Gastroesophageal sphincter (tissue), 4 donors: ENCODE measurements around the gene TNFAIP8L3. TPM values are rescaled to one million over a fixed set of nuclear protein-coding genes. Genes with fewer than 3 reads are reported as not detected.
"Not testable (repeated sequence)": the region's sequence is repeated elsewhere in the genome, so short reads cannot be mapped to it uniquely, and the experiment has no call there.

Source experiments
- ATAC-seq: fragments of 150-250 bp; one replicate; pipeline ENCODE4 v1.9.1; 2016; ENCODE audit warnings: mild to moderate bottlenecking, moderate library complexity
- H3K27ac ChIP-seq, 4 donors: fragments of 200-600 bp; sonication (generic) in 3 of 4; 1 replicate in 3 of 4; 2 replicates in 1 of 4; pipeline ENCODE4 v1.5.1; 2016 to 2019
- H3K27me3 ChIP-seq: fragments of 200-600 bp; sonication (generic); one replicate; pipeline ENCODE4 v1.5.1; 2019
- H3K36me3 ChIP-seq, 2 donors: fragments of 200-600 bp; sonication (generic); one replicate each; pipeline ENCODE4 v1.5.1; 2019; ENCODE audit warnings: control low read depth in 1 of 2
- H3K4me1 ChIP-seq, 3 donors: fragments of 200-600 bp; sonication (generic); 1 replicate in 2 of 3; 2 replicates in 1 of 3; pipeline ENCODE4 v1.5.1; 2016 to 2019; ENCODE audit warnings: control low read depth in 2 of 3
- H3K4me3 ChIP-seq, 2 donors: fragments of 200-600 bp; sonication (generic); one replicate each; pipeline ENCODE4 v1.5.1; 2019; ENCODE audit warnings: mild to moderate bottlenecking in 1 of 2, moderate library complexity in 1 of 2
- H3K9me3 ChIP-seq, 3 donors: fragments of 200-600 bp; sonication (generic); one replicate each; pipeline ENCODE4 v1.5.1; 2017 to 2019; ENCODE audit warnings: control low read depth in 2 of 3
- CTCF ChIP-seq, 4 experiments: fragments of 200-600 bp in 2 of 4; fragments of 450-650 bp in 2 of 4; sonication (generic) in 1 of 4; IDR thresholded peaks; one replicate each; pipeline ENCODE4 v1.5.1; 2017 to 2019; ENCODE audit warnings: antibody characterized with exemption in 4 of 4, mild to moderate bottlenecking in 2 of 4, moderate library complexity in 2 of 4
- EP300 ChIP-seq: sonication (generic); formaldehyde crosslinking; IDR thresholded peaks from one replicate; pipeline ENCODE4 v1.6.1; 2017; ENCODE audit warnings: antibody characterized with exemption, mild to moderate bottlenecking
- POLR2A ChIP-seq, 2 donors: fragments of 450-650 bp; IDR thresholded peaks; one replicate each; pipeline ENCODE4 v1.6.1; 2017; ENCODE audit warnings: antibody characterized with exemption in 2 of 2, mild to moderate bottlenecking in 2 of 2, moderate library complexity in 1 of 2
- POLR2AphosphoS5 ChIP-seq: sonication (generic); formaldehyde crosslinking; IDR thresholded peaks from one replicate; pipeline ENCODE4 v1.6.1; 2017; ENCODE audit warnings: antibody characterized with exemption
- WGBS, 2 donors: methylation state at CpG; one replicate each; pipeline ENCODE4 v1.1.5; 2018; ENCODE audit warnings: low coverage in 1 of 2; 5-methylcytosine and 5-hydroxymethylcytosine counted together
- total RNA-seq, 4 donors: library from RNA; depleted of rRNA; stranded (reverse); fragments of >200 nt; gene quantifications; one replicate each; pipeline ENCODE4 v1.1.0, GENCODE V29; 2016

TNFAIP8L3 gene
- total RNA-seq, 4 donors from 2014 or later = 17.1 to 31.7 (median 23.9) TPM

DNA sequence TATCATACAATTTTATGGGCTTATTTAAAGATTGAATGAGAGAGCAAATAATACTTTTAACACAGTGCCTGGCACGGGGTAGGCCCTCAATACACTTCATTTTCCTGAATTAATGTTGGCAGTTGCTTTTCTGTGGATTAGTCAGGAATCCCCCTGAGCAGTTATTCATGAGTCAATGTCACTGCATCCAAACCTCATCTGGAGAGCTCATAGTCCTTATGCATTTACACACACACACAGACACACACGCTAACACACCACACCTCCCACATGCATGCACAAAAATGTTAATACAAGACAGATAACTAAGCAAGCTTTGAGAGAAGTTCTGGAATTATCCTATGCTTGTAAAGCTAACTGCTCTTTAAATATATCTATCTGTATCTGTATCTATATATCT lies 34.0 kb upstream of the TNFAIP8L3 start:
- Histone ChIP-seq H3K4me3 (no peak overlapping the region), H3K9me3 (no peaks in the 10 kb centered on the region), H3K27me3 (no peaks in the 10 kb centered on the region), H3K4me1 (peaks cover 8 to 19% (median 12%) of the 10 kb centered on the region in 3 donors), H3K36me3 (no peaks in the 10 kb centered on the region), H3K27ac (no peak overlapping the region)
- no peak for ATAC-seq
- TF ChIP-seq CTCF (IDR thresholded peaks at IDR 0.05) = no peak
- 86 to 95% methylated on average over 2 of the region's 2 CpGs for WGBS, 2 donors

DNA sequence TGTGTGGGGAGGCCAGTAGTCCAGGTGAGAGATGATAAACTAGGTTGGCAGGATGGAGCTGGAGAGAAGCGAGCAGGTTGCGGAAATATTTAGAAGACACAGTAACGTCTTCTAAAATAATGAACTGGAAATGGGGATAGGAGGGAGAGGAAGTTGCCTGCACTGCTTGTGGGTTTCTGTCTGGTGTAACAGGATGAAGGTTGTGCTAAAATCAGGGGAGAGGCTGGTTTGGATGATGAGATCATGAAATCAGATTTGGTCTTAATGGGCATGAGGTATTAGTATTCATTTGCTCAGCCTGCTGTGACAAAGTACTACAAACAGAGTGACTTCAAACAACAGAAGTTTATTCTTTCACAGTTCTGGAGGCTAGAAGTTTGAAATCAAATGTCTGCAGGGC lies 32.1 kb upstream of the TNFAIP8L3 start:
- H3K4me1 ChIP-seq = peaks cover 0 to 4% (median 0%) of the 10 kb centered on the region in 3 donors
- no peaks in the 10 kb centered on the region for H3K27me3 ChIP-seq
- H3K36me3 ChIP-seq = no peaks in the 10 kb centered on the region
- TF ChIP-seq POLR2AphosphoS5 = no peak
- no peak for TF ChIP-seq EP300
- no peak for TF ChIP-seq CTCF (IDR thresholded peaks at IDR 0.05)
- TF ChIP-seq POLR2A (IDR thresholded peaks at IDR 0.05) = no peak
- no peak overlapping the region for H3K27ac ChIP-seq
- H3K4me3 ChIP-seq = no peak overlapping the region
- ATAC-seq = no peak
- H3K9me3 ChIP-seq = no peaks in the 10 kb centered on the region
- 89 to 95% methylated on average over 3 of the region's 3 CpGs for WGBS, 2 donors

- not testable (repeated sequence) for H3K4me3 ChIP-seq, H3K36me3 ChIP-seq, H3K27ac ChIP-seq, H3K27me3 ChIP-seq, ATAC-seq, H3K9me3 ChIP-seq
- H3K4me1 ChIP-seq = peaks cover 0 to 16% (median 0%) of the 10 kb centered on the region in 3 donors
These were observed 28.3 kb upstream of the TNFAIP8L3 start for GRCh38 chr15:51123002-51123401.

- Histone ChIP-seq H3K27ac (peak overlapping the region in 1 of 4 donors; percentile 24), H3K9me3 (no peaks in the 10 kb centered on the region), H3K4me1 (peaks cover 0 to 16% (median 0%) of the 10 kb centered on the region in 3 donors), H3K36me3 (no peaks in the 10 kb centered on the region), H3K27me3 (no peaks in the 10 kb centered on the region), H3K4me3 (no peak overlapping the region)
- ATAC-seq = no peak
- 100% methylated on average over 1 of the region's 1 CpG for WGBS, 2 donors
- TF ChIP-seq POLR2AphosphoS5 (no peak), EP300 (no peak), CTCF (IDR thresholded peaks at IDR 0.05) (no peak), POLR2A (IDR thresholded peaks at IDR 0.05) (no peak)
These were observed 27.0 kb upstream of the TNFAIP8L3 start for GRCh38 chr15:51121631-51122225.

DNA sequence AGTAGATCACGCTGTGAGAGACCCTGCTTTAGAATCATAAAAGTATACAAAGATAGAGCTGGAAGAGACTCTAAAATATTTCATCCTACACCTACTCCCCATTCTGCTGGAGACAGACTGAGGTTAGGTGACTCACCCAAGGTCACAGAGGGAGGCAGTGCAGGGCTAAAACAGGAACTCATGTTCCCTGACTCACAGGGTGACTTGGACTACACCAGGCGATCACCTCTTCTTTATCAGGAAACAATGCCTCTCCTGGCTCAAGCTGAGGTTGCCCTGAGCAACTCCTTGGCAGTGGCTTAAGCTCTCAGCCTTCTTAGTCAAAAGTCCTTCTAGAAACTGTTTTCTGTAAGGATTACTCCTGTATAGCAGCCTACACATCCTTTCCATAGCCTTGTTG lies 26.4 kb upstream of the TNFAIP8L3 start:
- no peak for TF ChIP-seq POLR2A (IDR thresholded peaks at IDR 0.05)
- no peak for TF ChIP-seq CTCF (IDR thresholded peaks at IDR 0.05)
- peak; percentile 47 for TF ChIP-seq POLR2AphosphoS5
- Histone ChIP-seq H3K4me1 (peaks cover 0 to 16% (median 0%) of the 10 kb centered on the region in 3 donors), H3K27ac (peak overlapping the region in 2 of 4 donors; percentile 9 to 24), H3K9me3 (no peaks in the 10 kb centered on the region), H3K36me3 (no peaks in the 10 kb centered on the region), H3K4me3 (no peak overlapping the region), H3K27me3 (no peaks in the 10 kb centered on the region)
- peak; percentile 65 for ATAC-seq
- 12 to 25% methylated on average over 1 to 2 of the region's 2 CpGs for WGBS, 2 donors
